Measurements from ENCODE around the gene HDAC4.

Gene HDAC4

DNA sequence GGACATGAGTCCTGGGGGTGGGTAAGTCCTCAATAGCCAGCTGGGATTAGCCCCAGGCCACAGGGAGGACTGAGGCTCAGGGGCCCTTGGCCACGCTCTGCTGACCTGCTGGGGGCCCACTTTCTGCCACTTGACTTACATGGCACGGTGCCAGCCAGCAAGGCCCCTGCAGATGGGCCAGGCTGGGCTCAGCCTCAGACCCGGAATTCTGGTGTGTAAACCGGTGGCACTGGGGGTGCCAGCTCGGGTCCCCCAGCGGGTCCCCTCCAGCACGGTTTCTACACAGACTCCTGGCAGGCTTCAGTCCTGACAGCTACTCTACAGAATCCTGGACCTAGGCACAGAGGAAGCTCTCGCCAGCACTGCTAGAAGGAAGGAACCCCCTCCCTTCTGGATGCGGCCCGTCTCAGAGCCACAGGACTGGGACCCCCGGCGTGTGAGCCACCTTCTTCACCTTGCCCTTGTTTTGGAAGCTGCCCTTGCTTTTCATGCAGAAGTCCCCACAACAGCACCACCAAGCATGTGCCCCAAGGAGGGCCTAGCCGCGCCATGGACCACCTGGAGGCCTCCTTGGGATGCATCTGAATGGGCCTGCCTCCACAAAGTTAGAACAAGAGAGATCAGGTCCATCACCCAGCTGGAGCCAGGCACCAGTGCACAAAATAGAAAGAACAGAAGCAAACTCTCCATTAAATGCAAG, 8.0 kb downstream of the HDAC4 start:
- H3K4me3 ChIP-seq (ENCODE audit: low read depth, low read length): no peak overlapping the region
- no peak for DNase-seq (ENCODE audit: low read depth)
- TF ChIP-seq CTCF (conservative IDR thresholded peaks at IDR 0.05; ENCODE audit: low read depth, low read length): no peak

DNA sequence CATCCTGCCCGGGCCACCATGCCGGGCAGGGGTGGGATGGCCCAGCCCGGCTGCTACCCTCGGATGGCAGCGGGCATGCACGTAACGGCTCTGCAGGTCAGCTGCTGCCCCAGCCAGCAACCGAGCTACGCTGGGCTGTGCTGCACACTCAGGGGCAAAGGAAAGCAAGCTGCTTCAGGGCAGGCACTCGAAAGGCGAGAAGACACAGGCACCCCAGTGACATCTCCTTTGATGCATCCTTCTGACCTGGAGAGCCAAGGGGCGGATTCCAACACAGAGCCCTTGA, 8.8 kb downstream of the HDAC4 start:
- H3K4me3 ChIP-seq (ENCODE audit: low read depth, low read length): no peak overlapping the region
- no peak for TF ChIP-seq CTCF (conservative IDR thresholded peaks at IDR 0.05; ENCODE audit: low read depth, low read length)
- DNase-seq (ENCODE audit: low read depth): no peak

GRCh38 chr2:239391286-239392071, 9.3 kb downstream of the HDAC4 start:
- no peak for TF ChIP-seq CTCF (conservative IDR thresholded peaks at IDR 0.05; ENCODE audit: low read depth, low read length)
- no peak overlapping the region for H3K4me3 ChIP-seq (ENCODE audit: low read depth, low read length)
- DNase-seq (ENCODE audit: low read depth): no peak

- no peak for TF ChIP-seq CTCF (conservative IDR thresholded peaks at IDR 0.05; ENCODE audit: low read depth, low read length)
- H3K4me3 ChIP-seq (ENCODE audit: low read depth, low read length): no peak overlapping the region
- DNase-seq (ENCODE audit: low read depth): no peak
Observed at GRCh38 chr2:239390546-239391285, 10.1 kb downstream of the HDAC4 start.

DNA sequence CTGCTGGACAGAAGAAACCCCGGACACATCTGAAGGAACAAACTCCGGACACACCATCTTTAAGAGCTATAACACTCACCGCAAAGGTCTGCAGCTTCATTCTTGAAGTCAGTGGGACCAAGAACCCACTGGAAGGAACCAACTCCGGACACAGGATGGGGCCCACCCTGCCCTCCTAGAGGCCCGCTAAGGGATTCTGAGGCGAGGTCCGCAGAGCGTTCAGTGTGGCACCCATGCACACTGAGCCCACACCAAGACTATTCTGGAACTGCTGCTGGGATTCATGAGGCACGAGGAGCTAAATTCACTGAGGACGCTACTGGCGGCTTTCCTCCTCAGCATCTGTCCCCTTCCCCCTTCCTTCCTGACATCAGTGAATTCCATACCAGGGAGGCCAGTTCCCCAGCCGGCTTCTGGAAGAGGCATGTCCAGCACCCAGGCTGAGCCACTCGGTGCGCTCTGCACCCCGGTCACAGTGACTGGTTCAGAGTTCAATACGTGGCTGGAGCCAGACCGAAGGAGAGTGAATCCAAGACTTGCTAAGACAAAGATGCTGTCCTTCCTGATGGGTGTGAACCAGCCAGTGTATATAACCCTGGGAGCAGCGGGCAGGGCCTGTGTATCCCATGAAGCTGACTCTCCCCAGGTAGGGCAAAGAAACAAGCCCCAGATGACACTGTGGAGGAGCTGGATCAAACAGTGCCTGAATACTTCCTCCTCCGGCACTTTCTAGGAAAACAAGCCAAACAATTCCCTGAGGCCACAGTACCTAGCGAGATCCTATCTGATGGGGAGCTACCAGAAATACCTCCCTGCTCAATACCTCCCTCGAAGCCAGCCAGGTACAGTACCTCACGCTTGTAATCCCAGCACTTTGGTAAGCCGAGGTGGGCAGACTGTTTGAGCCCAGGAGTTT, 11.1 kb downstream of the HDAC4 start:
- H3K4me3 ChIP-seq (ENCODE audit: low read depth, low read length): no peak overlapping the region
- TF ChIP-seq CTCF (conservative IDR thresholded peaks at IDR 0.05; ENCODE audit: low read depth, low read length): no peak
- DNase-seq (ENCODE audit: low read depth): no peak

GRCh38 chr2:239388236-239389151, 12.3 kb downstream of the HDAC4 start:
- no peak for DNase-seq (ENCODE audit: low read depth)
- no peak for TF ChIP-seq CTCF (conservative IDR thresholded peaks at IDR 0.05; ENCODE audit: low read depth, low read length)
- no peak overlapping the region for H3K4me3 ChIP-seq (ENCODE audit: low read depth, low read length)

All from choroid plexus epithelial cell (primary cell).